Choroid plexus epithelial cell (primary cell): ENCODE measurements around the gene FHOD3.
A peak's percentile ranks its signal among the peaks of the same experiment; 100 is the strongest.
"Not testable (repeated sequence)": the region's sequence is repeated elsewhere in the genome, so short reads cannot be mapped to it uniquely, and the experiment has no call there.

Experiments used
- DNase-seq: peaks from one replicate; pipeline ENCODE4 v3.0.0-alpha.2; 2010; ENCODE audit warnings: low read depth
- H3K4me3 ChIP-seq: 2 replicates; pipeline ENCODE4 v1.5.1; 2011; ENCODE audit warnings: low read depth, mild to moderate bottlenecking, control low read depth, low read length, moderate library complexity
- CTCF ChIP-seq: conservative IDR thresholded peaks from 2 replicates; pipeline ENCODE4 v1.5.1; 2011; ENCODE audit warnings: low read depth, mild to moderate bottlenecking, control low read depth, inconsistent platforms, low read length, moderate library complexity

Gene FHOD3

DNA sequence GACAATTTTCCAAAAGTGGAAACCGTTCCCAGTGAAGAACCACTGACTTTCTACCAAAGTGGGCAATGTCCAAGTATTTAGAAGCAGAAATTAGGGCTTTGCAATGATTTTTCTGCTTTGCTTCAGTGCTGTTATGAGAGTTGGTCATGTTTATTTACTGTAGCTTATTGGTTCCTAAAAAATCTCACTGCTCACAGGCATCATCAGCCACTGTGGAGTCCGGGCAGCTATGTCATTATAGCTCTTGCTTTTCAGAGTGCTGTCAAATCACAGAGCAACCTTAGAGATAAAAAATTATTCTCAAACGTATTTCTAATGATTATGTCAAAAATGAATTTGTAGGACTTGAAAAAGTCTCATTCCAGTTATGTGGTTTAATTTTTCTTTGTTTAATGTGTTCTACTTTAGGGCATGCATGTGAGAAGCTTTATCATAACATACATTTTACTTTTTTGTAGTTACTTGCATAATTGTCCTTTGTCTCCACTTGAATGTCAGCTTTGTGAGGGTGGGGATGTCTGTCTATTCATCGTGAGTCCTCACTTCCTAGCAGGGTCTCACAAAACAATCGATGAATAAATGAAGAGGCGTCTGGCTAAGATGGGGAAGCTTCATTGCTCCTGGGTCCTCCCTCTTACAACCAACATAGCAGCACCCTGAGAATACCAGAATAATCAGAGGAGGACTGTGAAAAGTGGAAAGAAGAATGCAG, 413.7 kb downstream of the FHOD3 start:
- TF ChIP-seq CTCF = no peak
- H3K4me3 ChIP-seq = no peak overlapping the region
- DNase-seq = no peak

DNA sequence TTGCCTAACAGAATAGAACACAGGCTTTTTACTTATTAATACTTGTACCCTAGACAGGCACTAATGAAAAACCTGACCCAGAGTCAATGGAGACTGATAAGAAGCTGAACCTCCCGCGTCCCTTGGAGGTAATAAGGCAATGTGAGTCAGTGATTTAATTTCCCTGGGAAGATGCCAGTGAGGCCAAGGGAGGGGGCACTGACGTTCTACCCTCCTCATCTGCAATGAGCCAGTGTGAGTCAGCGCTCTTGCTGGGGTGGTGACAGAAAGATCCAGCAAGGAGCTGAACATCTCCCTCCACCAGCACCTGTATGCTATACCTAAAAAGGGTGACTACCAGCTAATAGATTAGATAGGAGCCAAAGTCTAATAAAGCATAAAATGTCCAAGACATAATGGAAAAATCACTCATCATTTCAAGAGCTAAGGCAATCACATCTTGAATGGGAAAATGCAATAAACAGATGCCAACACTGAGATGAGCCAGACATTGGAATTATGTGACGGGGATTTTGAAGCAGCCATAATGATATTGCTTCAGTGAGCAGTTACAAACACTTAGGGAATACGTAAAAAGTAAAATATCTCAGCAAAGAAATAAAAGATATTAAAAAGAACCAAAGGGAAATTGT, 414.4 kb downstream of the FHOD3 start:
- no peak for TF ChIP-seq CTCF
- peak; percentile 42 for DNase-seq
- no peak overlapping the region for H3K4me3 ChIP-seq

DNA sequence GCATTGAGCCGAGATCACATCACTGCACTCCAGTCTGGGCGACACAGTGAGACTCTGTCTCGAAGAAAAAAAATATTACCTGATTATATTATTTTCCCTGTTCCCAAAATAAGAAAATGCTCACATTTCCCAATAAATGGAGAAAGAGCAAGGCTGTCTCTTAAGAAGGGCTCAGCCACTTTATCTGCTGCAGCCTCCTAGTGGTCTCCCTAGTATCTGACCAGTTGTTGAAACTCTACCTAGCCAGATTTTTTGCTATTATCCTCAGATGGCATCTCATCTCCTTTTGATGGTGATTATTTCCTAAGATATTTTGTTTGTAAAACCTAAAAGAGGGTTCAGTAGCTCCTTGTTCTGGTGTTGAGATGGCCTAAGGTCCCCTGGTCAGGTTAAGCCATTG, 417.0 kb downstream of the FHOD3 start:
- no peak for DNase-seq
- peak; percentile 25 for TF ChIP-seq CTCF
- H3K4me3 ChIP-seq = no peak overlapping the region

DNA sequence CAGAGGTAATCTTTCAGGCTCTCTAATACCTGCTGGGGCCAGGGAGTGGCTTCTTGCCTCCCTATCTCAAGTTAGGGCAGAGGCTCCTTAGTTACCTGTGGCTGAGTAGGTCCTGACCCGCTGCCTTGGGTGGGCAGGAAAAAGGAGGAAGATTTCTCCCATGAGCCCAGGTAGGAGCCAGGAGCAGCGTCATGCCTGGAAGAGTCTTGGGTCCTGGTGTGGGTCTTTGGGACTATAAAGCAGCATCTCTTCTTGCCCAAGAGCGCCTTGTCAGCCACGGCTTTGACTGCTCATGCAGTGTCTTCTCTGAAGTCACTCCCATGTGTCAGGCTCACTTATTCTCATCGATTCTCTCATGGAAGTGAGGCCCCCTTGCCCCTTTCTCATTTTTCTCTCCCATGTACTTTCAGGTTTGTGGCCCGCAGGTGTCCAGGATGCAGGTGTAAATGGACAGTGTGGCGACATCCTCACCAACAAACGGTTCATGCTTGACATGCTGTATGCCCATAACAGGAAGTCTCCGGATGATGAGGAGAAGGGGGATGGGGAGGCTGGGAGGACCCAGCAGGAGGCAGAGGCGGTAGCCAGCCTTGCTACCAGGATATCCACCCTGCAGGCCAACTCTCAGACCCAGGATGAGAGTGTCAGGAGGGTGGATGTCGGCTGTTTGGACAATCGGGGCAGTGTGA, 420.1 kb downstream of the FHOD3 start:
- no peak for DNase-seq
- TF ChIP-seq CTCF = no peak
- no peak overlapping the region for H3K4me3 ChIP-seq

- no peak for DNase-seq
- TF ChIP-seq CTCF = no peak
- no peak overlapping the region for H3K4me3 ChIP-seq
Measured at GRCh38 chr18:36718705-36719328, 421.3 kb downstream of the FHOD3 start.

GRCh38 chr18:36719630-36720029, 422.1 kb downstream of the FHOD3 start:
- no peak for DNase-seq
- no peak overlapping the region for H3K4me3 ChIP-seq
- TF ChIP-seq CTCF = no peak

DNA sequence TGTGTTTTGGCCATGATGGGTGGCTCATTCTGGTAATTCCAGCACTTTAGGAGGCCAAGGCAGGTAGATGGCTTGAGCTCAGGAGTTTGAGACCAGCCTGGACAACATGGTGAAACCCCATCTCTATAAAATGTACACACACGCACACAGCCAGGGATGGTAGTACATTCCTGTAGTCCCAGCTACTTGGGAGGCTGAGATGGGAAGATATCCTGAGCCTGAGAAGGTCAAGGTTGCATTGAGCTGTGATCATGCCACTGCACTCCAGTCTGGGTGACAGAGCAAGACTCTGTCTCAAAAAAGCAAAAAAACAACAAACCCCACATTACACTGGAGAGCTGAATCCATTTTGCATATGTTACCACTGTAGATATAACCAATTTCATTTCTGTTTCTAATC, 423.8 kb downstream of the FHOD3 start:
- H3K4me3 ChIP-seq, DNase-seq: not testable (repeated sequence)
